Stimulated activated CD4-positive, alpha-beta T cell treated with anti-CD3 and anti-CD28 coated beads, Interleukin-1b, Interleukin-23, amount 100 ng/mL, for 24 hours (primary cell): ENCODE data around the gene TPRG1L.

Source experiments
- DNase-seq, 4 experiments: peaks; one replicate each; pipeline ENCODE4 v3.0.0-alpha.2; 2020; ENCODE audit warnings: low read depth in 4 of 4, low spot score in 1 of 4

Gene TPRG1L

DNA sequence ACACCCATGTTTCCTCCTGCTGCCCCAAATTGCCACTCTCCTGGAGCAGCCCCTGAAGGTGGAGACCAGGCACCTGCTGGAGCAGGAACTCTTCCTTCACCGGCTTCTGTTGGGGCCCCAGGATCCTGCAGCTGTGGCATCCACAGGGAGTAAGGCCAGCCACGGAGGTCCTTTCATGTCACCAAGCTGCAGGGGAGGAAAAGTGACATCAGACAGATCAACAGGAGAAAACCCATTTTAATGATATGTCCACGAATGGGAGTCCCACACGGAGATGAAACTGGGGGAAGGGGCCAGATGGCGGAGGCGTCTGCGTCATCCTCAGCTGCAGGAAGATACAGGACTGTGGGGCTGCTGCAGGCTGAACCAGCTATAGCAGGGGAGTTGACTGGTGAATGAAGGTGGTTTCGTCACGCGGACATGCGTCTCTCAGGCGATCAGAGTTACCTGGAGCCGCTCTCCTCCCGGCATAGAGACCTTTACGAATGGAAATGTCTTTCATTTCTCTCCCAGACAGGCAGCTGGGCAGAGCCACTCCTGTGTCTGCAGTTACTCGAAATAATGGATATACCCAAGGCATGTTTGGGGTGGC is 37.4 kb downstream of the TPRG1L start:
- DNase-seq, result no peak

DNA sequence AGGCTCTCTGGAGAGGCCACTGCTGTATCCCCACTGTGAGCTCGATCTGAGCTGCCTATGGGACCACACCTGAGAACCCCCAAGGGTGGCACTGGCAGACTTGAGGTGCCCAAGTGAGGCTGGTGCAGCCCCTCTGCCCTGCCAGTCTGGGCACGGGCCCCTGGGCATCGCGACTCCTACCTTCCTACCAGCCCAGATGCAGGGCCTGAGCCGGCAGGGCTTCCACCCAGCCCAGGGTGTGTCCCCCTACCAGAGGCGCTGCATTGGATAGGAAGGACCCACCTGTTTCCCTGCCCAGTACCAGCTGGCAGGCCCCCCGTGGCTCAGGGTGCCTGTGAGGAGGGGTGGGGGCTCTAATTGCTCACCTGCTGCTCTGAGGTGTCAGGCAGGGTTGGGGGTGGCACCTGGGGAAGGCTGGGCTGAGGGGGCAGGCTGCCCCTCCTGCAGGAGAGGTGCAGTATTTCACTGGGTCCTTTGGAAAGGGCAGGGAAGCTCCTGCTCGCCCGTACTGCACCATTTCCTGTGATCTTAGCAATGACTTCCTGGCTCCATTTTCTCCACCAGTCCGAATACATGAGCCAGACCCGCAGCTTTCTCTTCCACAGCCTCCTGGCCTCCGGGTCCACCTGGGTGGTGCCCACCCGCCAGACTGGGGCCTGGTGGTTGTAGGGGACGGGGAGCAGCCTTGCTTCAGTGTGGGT is 39.3 kb downstream of the TPRG1L start:
- no peak for DNase-seq

DNA sequence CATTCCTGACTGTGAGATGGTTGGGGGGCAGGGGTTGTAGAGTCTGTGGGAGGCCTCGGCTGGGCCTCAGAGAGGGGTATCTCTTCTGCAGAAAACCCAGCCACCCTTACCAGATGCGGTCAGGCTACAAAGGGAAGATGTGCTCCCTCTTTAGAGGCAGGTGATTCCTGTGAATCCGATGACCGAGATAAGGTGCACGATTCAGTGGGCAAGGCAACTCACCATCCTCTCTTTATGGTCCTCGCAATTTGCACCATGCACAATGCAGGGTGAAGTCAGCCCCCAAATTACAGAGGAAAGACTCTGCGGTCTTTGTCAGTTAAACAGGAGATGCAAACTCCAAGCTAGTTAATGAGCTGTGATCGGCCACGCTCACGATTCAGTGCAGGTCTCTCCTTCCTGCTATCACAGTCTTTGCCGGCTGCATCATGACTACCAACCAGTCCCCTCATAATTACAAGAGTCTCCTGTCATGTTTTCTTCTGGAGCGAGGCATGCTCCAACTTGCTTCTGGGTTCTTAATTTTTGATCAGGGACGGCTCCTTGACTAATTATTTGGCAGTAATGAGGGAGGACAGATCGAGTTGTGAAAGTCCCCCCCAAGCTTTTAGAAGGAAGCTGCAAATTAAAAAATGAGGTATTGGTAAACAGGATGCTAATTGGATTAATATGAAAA is 40.0 kb downstream of the TPRG1L start:
- no peak for DNase-seq

DNA sequence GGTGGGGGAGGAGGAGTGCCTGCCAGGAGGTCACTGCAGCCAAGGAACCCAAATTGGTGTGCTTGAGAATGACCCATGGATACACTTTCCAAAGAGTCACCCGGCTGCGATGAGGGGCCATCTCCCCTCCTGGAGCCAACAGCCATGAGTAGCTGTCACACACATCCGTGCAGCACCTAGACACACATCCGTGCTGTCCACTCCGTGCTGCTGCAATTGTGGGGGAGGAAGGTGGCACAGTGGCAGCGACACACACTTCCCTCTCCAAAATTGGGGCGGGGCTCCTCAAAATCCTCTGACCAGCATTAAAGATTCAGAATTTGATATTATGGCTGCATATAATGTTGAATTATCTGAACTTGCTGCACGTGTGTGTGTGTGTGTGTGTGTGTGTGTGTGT is 43.3 kb downstream of the TPRG1L start:
- DNase-seq, result no peak

DNA sequence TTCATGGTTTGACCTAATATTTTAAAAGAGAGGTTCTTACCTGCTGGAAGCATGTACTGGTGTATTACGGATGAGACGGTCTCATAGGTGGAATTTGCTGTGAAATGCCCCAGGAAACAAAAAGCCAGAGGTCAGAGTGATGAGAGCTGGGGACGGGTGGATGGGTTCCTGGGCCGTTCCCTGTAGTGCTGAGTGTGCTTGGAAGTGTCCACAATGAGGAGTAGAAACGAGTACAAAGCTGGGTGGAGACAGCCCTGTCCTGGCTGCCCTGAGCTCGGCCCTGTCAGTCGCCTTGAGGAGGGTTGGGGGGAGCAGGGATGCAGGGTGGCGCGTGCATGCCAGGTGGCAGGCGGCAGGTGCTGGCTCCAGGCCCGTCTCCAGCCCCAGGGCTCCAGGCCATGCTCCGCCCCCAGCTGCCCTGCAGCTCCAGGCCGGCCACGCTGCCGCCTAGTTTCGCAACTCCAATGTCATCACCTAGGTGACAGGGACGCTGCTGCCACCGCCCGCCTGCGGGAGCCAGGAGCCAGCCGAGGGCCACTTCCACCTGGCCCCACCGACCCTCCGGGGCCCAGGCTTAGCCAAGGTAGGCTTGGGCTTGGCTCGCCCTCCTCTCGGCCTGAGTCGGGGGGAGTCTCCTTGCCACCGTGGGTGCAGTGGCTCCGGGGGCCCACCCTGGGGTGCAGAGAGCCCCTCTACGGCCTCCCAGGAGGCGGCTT is 43.9 kb downstream of the TPRG1L start:
- DNase-seq, result no peak

DNA sequence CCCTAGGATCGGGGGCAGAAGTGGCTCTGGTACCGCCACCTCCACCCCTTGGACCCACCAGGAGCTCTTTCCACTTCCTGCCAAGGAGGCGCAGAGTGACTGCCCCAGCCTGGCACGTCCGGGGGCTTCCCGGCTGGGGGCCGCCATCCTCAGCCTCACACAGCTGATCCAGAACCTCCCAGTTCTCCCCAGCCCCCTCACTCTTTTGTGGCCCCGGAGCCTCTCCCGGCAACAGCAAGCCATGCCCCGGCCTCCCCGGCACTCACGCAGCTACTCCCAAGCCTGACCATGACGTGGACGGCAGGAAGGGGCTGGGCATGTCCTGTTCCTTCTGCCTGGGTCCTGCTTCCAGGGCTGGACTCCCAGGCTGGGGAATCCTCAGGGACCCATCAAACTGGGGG is 44.6 kb downstream of the TPRG1L start:
- DNase-seq, result no peak

DNA sequence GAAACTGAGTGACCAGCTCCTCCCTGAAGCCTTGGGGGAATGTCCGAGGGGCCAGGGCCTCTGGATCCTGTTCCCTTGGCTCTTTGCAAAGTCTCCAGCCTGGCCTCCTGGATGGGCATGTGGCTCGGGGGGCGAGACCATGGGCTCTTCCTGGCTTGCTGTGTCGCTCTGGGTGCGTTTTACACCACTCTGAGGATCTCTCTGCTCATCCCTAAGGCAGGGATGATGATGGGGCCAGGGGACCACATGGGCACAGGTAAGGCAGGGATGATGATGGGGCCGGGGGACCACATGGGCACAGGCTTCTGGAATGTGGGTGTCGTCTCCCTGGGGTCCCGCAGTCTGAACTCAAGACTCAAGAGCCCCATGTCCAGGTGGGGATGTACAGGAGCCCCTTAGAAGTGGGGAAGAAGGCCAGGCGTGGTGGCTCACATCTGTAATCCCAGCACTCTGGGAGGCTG is 45.2 kb downstream of the TPRG1L start:
- no peak for DNase-seq

DNA sequence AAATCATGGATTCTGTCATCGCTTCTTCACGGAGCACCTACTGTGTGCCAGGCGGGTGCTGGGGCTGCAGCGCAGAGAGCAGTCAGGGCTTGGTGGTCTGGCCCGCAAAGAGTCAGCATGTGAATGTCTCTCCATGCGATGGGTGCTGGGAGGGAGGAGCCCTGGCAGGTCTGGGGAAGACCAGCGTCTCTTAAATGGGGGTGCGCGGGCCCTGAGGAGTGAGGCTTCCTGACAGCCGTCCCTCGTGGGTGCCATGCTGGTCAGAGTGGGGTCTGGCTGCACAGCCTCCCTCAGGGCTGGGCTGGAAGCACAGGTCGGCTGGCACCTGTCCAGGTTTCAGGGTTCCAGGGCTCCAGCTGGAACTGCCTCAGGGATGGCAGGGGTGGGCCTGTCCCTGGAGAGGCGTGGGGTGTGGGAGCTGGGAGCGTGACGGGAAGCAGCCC is 46.0 kb downstream of the TPRG1L start:
- no peak for DNase-seq

DNA sequence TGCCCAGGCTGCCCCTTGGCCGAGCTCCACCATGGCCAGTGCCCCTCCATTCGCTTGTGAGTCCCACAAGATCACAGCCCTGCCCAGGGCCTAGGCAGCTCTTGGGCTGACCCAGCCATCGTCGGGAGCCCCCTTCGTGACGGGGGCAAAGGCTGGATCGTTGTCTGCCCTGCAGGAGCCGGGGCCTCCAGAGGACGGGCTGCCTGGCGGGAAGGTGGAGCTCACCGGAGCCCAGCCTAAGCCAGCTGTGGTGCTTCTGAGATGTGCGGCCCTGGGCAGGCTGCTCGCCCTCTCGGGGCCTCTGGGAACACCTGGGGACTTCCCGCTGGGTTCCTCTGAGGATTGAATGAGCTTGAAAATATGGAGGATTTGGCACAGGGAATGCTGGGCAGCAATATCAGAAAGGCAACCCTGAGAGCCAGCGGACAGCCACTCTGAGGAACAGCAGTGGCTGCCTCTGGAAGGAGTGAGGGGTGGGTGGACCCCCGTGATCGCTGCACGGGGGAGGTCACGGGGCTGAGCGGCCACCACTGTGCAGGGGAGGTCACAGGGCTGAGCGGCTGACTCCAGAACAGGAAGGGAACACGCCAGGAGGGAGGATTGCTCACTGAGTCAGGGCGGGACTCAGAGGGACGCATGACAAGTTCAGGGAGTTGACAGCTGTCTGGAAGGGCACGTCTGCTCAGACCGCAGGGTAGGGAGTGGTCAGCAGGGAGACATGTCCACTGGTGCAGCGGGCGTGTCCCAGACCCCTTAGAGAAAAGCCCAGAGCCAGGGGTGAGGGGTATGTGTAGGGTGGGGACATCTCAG is 46.8 kb downstream of the TPRG1L start:
- no peak for DNase-seq

DNA sequence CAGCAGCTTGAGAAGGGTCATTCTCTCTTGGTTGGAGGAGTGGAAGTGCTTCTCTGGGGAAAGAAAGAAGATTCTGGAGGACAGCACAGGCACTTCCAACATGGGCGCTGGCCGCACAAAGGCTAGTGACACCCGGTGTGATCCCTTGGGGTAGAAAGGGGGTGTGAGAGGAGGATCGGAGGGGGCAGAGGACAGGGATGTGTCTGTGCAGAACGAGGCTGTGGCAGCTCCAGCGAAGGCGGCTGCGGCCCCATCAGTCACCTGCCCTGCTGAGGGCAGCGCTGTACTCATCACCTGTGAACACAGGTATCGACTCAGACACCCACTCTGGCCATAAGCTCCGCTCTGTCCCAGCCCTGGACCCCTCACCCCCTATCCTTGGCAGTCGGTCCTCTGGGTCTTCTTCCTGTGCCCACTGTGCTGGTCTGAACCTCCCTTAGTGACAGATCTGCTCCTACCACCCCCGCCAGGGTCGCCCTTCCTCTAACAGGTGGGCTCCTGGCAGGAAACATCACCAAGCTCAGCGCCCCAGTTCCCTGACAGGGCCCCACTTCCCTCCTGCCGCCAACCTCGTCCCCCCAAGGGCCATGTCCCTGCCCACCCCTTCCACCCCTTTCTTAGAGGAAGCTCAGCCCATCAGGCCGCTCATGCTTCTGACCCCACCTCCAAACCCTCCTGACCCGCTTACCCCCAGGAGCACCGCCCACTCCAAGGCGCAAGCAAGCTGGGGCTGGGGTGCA is 47.6 kb downstream of the TPRG1L start:
- DNase-seq, result no peak

DNA sequence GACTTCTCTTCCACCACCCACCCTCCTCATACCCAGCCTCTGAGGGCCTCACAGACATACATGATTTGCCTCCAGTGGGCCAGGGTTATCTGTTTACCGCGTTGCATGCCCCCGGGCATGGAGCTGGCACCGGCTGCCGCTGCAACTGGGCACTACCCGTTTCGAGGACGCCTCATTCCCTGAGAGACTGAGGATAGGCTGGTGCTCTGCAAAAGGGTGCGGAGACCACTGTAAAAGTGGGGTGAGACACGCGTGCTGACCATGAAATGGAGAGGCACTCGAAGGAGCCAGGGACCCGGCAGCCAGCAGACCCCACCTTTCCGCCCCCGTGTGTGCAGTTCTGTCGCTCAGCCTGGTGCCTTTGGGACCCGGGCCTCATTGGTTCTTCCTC is 48.2 kb downstream of the TPRG1L start:
- DNase-seq, result no peak

DNA sequence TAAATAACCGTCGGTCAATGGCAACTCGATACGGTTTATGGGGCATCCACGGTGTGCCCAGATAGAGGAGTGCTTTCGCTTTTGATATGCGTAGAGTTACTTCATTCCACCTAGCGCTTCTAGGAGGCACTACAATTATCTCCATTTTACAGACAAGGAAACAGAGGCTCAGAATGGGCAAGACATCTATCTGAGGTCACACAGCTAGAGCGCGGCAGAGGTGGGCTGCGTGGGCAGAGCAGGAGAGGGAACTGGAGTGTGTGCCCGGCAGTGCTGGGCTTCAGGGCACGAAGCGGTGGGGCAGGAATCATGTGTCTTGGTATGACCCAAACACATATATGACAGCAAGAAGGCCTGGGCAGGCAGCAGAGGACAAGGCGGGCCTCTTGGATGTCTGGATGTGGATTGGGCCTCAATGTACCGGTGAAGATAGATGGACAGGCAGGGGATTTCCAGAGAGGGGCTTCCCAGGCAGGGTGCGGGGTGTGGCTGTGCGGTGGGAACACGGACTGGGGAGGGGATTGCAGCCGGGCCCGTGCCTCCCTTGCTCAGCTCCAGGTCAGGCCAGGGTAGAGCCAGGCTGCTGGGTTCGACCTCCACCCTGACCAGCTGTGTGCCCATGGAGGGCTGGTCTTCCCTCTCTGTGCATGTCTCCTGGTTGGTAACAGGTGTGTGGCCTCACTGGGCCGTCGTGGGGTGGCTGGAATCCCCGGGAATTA is 48.7 kb downstream of the TPRG1L start:
- no peak for DNase-seq

DNA sequence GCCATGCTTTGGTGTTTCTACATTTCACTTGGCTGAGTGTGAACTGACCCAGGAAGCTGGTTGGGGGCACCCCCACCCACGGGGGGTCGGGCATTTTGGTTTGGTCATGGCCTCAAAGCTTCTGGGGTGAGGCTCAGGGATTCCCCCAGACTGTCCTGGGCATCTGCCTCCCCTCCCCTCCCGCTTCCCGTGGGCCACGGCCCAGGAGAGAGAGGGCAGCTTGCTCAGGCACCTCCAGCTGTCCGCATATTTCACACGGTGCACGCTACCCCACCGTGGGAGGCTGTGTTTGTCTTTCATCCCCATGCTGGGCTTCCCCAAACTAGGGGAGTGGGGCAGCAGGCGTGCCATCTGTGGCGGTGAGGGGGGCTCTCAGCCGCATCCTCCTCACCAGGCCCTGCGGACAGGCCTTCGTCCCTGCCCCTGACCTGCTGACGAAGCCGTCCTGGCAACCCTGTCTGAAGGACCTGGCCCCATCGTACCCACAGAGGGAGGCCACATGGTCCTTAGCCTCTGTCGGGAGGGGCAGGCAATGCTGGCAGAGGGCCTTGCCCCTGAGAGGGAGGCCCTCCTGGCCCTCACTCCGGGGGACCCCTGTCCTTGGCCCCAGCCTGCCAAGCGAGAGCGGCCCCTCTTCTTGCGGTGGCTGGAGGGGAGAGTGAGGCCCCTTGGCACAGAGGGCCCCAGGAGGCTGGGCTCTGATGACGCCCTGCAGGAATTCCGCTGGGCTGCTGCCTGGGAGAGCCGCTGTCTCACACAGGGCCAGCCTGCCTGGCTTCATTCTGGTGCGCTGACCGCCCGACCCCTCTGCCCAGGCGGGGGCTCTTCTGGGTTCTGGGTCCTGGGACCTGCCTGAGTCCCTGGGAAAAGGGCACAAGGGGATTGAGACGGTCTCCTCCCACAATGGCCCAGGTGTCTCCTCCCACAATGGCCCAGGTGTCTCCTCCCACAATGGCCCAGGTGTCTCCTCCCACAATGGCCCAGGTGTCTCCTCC is 49.6 kb downstream of the TPRG1L start:
- no peak for DNase-seq

DNA sequence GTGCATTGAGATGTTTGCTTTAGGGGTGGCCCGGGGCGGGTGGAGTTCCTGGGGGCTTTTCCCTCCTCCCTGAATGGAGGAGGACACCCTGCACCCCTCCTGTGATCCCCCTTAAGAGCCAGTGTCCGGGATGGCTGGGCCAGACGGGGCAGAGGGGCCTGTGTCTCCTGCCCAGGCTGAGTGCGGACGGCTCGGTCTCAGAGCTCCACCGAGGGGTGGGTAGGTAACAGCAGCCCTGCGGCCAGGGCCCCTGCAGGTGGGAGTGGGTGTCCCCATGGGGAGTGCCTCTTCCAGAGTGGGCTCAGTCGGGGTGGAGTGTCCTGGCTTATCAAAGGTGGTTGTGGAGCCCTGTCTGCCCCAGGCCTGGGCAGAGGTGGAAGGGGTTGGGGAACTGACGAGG is 50.6 kb downstream of the TPRG1L start:
- no peak for DNase-seq

DNA sequence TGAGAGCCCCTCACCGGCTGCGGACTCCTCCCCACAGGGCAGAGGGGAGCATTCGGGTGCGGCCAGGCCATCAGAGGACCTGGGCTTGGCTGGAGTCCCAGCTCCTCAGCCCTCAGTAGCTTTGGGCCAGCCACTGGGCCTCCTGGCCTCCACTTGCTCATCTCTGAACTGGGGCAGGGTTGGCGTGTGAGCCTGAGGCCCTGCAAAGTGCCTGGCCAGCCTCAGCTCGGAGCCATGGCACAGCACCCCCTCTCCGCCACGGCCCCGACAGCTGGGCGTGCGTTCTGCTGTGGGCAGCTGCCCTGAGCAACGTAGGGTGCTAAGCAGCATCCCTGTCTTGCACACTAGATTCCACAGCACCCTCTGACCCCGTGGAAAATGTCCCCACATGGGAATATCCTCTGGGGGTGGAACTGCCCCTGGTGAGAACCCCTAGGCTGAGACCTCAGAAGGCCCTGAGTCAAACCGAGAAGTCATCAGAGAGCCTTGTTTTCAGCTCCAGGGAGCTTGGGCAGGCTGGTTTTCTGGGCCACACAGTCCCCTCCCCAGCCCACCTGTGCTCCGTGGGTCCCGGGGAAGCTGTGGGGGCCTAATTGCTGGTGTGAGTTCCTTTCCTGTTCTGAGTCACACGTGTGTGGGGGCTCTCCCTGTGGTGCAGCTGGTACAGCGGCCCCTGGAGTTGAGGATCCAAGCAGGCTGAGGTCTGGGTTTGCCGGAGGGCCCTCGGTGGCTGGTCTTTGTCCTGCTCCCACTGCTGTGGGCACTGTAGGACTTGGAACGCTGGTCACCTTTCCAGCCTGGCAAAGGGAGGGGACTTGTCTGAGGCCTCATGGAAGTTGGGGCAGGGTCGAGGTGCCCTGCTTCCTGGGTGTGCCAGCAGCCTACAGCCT is 52.0 kb downstream of the TPRG1L start:
- DNase-seq, result no peak

DNA sequence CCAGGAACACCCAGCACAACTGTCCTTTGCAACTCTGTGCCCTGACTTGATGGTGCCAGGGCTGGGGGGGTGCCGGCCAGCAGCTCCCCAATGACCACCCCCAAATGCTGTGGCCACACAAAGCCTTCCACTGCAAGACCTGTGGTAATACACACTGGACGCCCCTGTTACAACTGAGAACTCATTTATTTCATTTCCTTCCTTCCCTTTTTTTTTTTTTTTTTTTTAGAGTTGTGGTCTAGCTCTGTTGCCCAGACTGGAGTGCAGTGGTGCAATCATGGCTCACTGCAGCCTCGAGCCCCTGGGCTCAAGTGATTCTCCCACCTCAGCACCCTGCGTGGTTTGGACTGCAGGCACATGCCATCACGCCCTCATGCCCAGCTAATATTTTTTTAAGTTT is 52.7 kb downstream of the TPRG1L start:
- DNase-seq, result no peak

DNA sequence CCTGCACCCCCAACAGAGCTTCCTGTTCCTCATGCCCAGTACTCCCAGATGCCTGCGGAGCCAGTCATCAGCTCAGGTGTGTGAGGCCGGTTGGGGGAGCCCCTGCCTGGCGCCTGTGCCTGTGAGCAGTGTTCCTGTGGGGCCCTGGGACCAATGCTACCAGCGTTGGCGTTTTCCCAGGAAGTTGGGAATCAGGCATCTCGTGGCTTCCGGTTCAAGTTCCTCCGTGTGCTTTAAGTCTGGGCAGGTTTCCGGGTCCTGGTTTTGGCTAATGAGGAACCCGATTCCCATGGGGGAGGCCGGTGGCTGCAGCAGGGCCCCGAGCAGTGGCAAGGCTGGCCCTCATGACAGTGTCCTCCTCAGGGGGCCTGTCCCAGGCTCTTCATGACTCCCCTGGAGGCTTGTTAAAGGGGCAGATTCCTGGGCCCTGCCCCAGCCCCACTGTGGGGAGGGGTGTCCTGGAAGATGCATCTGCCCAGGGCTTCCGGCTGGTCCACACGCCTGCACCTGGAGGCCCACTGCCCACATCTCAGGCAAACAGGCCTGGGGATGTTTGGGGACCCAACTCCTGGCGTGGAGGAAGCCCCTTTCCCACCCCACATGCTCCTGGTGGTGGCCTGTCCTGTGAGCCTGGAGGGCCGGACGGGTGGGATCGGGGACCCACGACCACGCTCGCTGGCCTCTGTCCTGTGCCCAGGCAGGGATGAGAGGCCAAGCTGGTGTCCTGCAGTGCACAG is 53.7 kb downstream of the TPRG1L start:
- DNase-seq, result no peak
